ENCODE measurements around the gene SLC9A9.
"Not testable (repeated sequence)": the region's sequence is repeated elsewhere in the genome, so short reads cannot be mapped to it uniquely, and the experiment has no call there.

The SLC9A9 gene

GRCh38 chr3:143306407-143306806 is 541.9 kb downstream of the SLC9A9 start:
- DNase-seq: no peak

- peak in 1 of 2 experiments; percentile 31 for DNase-seq
Observed at GRCh38 chr3:143302638-143303171, 545.6 kb downstream of the SLC9A9 start.

- DNase-seq: no peak
Observed at GRCh38 chr3:143301031-143301901, 547.0 kb downstream of the SLC9A9 start.

- DNase-seq: no peak
Observed at GRCh38 chr3:143298886-143299535, 549.3 kb downstream of the SLC9A9 start.

- no peak for DNase-seq
Observed at GRCh38 chr3:143298380-143298779, 549.9 kb downstream of the SLC9A9 start.

GRCh38 chr3:143295201-143296080 is 552.8 kb downstream of the SLC9A9 start:
- DNase-seq: no peak

- no peak for DNase-seq
Observed at GRCh38 chr3:143294188-143294587, 554.1 kb downstream of the SLC9A9 start.

- peak in 1 of 2 experiments; percentile 32 for DNase-seq
Observed at GRCh38 chr3:143291836-143292447, 556.3 kb downstream of the SLC9A9 start.

GRCh38 chr3:143288944-143289343 is 559.3 kb downstream of the SLC9A9 start:
- DNase-seq: no peak

- DNase-seq: no peak
Observed at GRCh38 chr3:143287403-143287802, 560.9 kb downstream of the SLC9A9 start.

- DNase-seq: no peak
Observed at GRCh38 chr3:143286392-143287010, 561.8 kb downstream of the SLC9A9 start.

GRCh38 chr3:143283432-143284128 is 564.7 kb downstream of the SLC9A9 start:
- no peak for DNase-seq

- DNase-seq: no peak
Observed at GRCh38 chr3:143280984-143281383, 567.3 kb downstream of the SLC9A9 start.

GRCh38 chr3:143279567-143279966 is 568.7 kb downstream of the SLC9A9 start:
- DNase-seq: not testable (repeated sequence)

- no peak for DNase-seq
Observed at GRCh38 chr3:143278721-143279120, 569.5 kb downstream of the SLC9A9 start.

- no peak for DNase-seq
Observed at GRCh38 chr3:143277531-143277930, 570.7 kb downstream of the SLC9A9 start.

- no peak for DNase-seq
Observed at GRCh38 chr3:143276592-143276991, 571.7 kb downstream of the SLC9A9 start.

- no peak for DNase-seq
Observed at GRCh38 chr3:143273975-143274690, 574.1 kb downstream of the SLC9A9 start.

- peak in 1 of 2 experiments; percentile 40 for DNase-seq
Observed at GRCh38 chr3:143271136-143271535, 577.1 kb downstream of the SLC9A9 start.

GRCh38 chr3:143269741-143270140 is 578.5 kb downstream of the SLC9A9 start:
- no peak for DNase-seq

GRCh38 chr3:143267989-143268388 is 580.3 kb downstream of the SLC9A9 start:
- DNase-seq: no peak
